IMR-90 (cell line): ENCODE results near the gene SFR1. TPM values are rescaled to one million over a fixed set of nuclear protein-coding genes. Genes with fewer than 3 reads are reported as not detected.

Experiments
- ATAC-seq: fragments of 200-7000 bp; cut with Tn5 transposase; 2 replicates; pipeline ENCODE4 v1.9.1; 2020; ENCODE audit warnings: low read depth, mild to moderate bottlenecking, moderate library complexity
- BruUV-seq: library from RNA; stranded (reverse); fragments of 400-500 nt; replicated peaks from 2 replicates; lab custom pipeline; 2021; lab: Mats Ljungman, UMichigan
- CTCF ChIA-PET: fragments of 300-600 bp; formaldehyde crosslinking; extraction: SDS; loops from one replicate; lab custom pipeline; 2021; ENCODE audit warnings: antibody characterized with exemption; lab: Yijun Ruan, JAX
- POLR2A ChIA-PET: fragments of 300-600 bp; sonication (Branson Sonifier 250); formaldehyde crosslinking; loops from one replicate; lab custom pipeline; 2022; ENCODE audit warnings: antibody characterized with exemption; ENCODE audit not compliant: unreplicated experiment; lab: Charles Lee
- DNase-seq: peaks from one replicate; pipeline ENCODE4 v3.0.0; 2013
- H2AFZ ChIP-seq: replicated peaks from 2 replicates; pipeline ENCODE3; 2013; ENCODE audit warnings: low read length, mild to moderate bottlenecking; ENCODE audit not compliant: poor library complexity
- H2AK5ac ChIP-seq: 2 replicates; pipeline ENCODE4 v1.6.1; 2013; ENCODE audit warnings: low read depth, low read length, inconsistent platforms
- H2AK9ac ChIP-seq: replicated peaks from 2 replicates; pipeline ENCODE3; 2013; ENCODE audit warnings: mild to moderate bottlenecking, low read depth, low read length, moderate library complexity; ENCODE audit not compliant: poor library complexity
- H2BK120ac ChIP-seq: 2 replicates; pipeline ENCODE4 v1.6.1; 2013; ENCODE audit warnings: low read depth, low read length, inconsistent platforms
- H2BK15ac ChIP-seq: 3 replicates; pipeline ENCODE4 v1.6.1; 2013; ENCODE audit warnings: low read depth, low read length, inconsistent platforms
- H2BK20ac ChIP-seq: 2 replicates; pipeline ENCODE4 v1.6.1; 2013; ENCODE audit warnings: low read depth, mild to moderate bottlenecking, inconsistent platforms, low read length, moderate library complexity
- H2BK5ac ChIP-seq: 2 replicates; pipeline ENCODE4 v1.6.1; 2013; ENCODE audit warnings: mild to moderate bottlenecking, low read depth, low read length, inconsistent platforms; ENCODE audit not compliant: poor library complexity, severe bottlenecking
- H3K14ac ChIP-seq: replicated peaks from 2 replicates; pipeline ENCODE4 v1.6.1; 2013; ENCODE audit warnings: low read depth, low read length, inconsistent platforms
- H3K18ac ChIP-seq: 2 replicates; pipeline ENCODE4 v1.6.1; 2013; ENCODE audit warnings: low read depth, low read length, control low read depth
- H3K23ac ChIP-seq: 2 replicates; pipeline ENCODE4 v1.6.1; 2013; ENCODE audit warnings: low read depth, low read length, inconsistent platforms
- H3K27ac ChIP-seq: 2 replicates; pipeline ENCODE4 v1.5.1; 2013; ENCODE audit warnings: mild to moderate bottlenecking, control low read depth, low read length; ENCODE audit not compliant: insufficient read depth
- H3K27me3 ChIP-seq: 2 replicates; pipeline ENCODE4 v1.6.1; 2013; ENCODE audit warnings: low read length; ENCODE audit not compliant: control insufficient read depth, insufficient read depth
- H3K36me3 ChIP-seq: 2 replicates; pipeline ENCODE4 v1.6.1; 2013; ENCODE audit warnings: low read length, mixed read lengths; ENCODE audit not compliant: control insufficient read depth, insufficient read depth
- H3K4ac ChIP-seq: 2 replicates; pipeline ENCODE4 v1.6.1; 2013; ENCODE audit warnings: low read depth, low read length, inconsistent platforms
- H3K4me1 ChIP-seq: 2 replicates; pipeline ENCODE4 v1.6.1; 2013; ENCODE audit warnings: low read length, mixed read lengths; ENCODE audit not compliant: control insufficient read depth, insufficient read depth
- H3K4me2 ChIP-seq: 2 replicates; pipeline ENCODE4 v1.6.1; 2013; ENCODE audit warnings: low read depth, mild to moderate bottlenecking, control low read depth, low read length, moderate library complexity
- H3K4me3 ChIP-seq: 2 replicates; pipeline ENCODE4 v1.5.1; 2013; ENCODE audit warnings: low read depth, mild to moderate bottlenecking, control low read depth, low read length, moderate library complexity; ENCODE audit not compliant: insufficient read depth
- H3K56ac ChIP-seq: 2 replicates; pipeline ENCODE4 v1.6.1; 2013; ENCODE audit warnings: low read length, inconsistent platforms; ENCODE audit not compliant: insufficient read depth; ENCODE audit errors: extremely low read depth
- H3K79me1 ChIP-seq, 2 experiments: 2 replicates each; pipeline ENCODE4 v1.6.1; 2013; ENCODE audit warnings: low read length in 2 of 2, inconsistent platforms in 1 of 2, low read depth in 1 of 2
- H3K9ac ChIP-seq: 2 replicates; pipeline ENCODE4 v1.6.1; 2013; ENCODE audit warnings: low read depth, low read length, control low read depth
- H3K9me1 ChIP-seq: 2 replicates; pipeline ENCODE4 v1.6.1; 2013; ENCODE audit warnings: low read length, inconsistent platforms; ENCODE audit not compliant: insufficient read depth
- H3K9me3 ChIP-seq: 2 replicates; pipeline ENCODE4 v1.6.1; 2013; ENCODE audit warnings: low read length; ENCODE audit not compliant: control insufficient read depth, insufficient read depth
- H4K20me1 ChIP-seq: 2 replicates; pipeline ENCODE4 v1.6.1; 2013; ENCODE audit warnings: low read length, inconsistent platforms; ENCODE audit not compliant: insufficient read depth
- H4K5ac ChIP-seq: 2 replicates; pipeline ENCODE4 v1.6.1; 2013; ENCODE audit warnings: mild to moderate bottlenecking, low read depth, low read length, control low read depth
- H4K8ac ChIP-seq, 2 experiments: 2 replicates each; pipeline ENCODE4 v1.6.1; 2013; ENCODE audit warnings: low read depth in 2 of 2, low read length in 2 of 2, control low read depth in 1 of 2, inconsistent platforms in 1 of 2
- H4K91ac ChIP-seq: 2 replicates; pipeline ENCODE4 v1.6.1; 2013; ENCODE audit warnings: low read depth, low read length, inconsistent platforms; ENCODE audit not compliant: insufficient read depth
- CEBPB ChIP-seq: IDR thresholded peaks from 2 replicates; pipeline ENCODE4 v1.6.1; 2012; ENCODE audit warnings: low read depth, low read length, improper control_type of control experiment
- CHD1 ChIP-seq: IDR thresholded peaks from 2 replicates; pipeline ENCODE4 v1.6.1; 2012; ENCODE audit warnings: low read depth, low read length, improper control_type of control experiment
- FOS ChIP-seq: fragments of 150-350 bp; IDR thresholded peaks from 2 replicates; pipeline ENCODE4 v1.6.1; 2016; ENCODE audit warnings: low read depth, low read length
- MAFK ChIP-seq: IDR thresholded peaks from 2 replicates; pipeline ENCODE4 v1.6.1; 2012; ENCODE audit warnings: low read depth, low read length, improper control_type of control experiment
- MAZ ChIP-seq: IDR thresholded peaks from 2 replicates; pipeline ENCODE4 v1.6.1; 2012; ENCODE audit warnings: low read depth, mild to moderate bottlenecking, low read length, improper control_type of control experiment, moderate library complexity, borderline replicate concordance
- NFE2L2 ChIP-seq: fragments of 150-350 bp; IDR thresholded peaks from 2 replicates; pipeline ENCODE4 v1.6.1; 2016; ENCODE audit warnings: low read depth, mild to moderate bottlenecking, low read length
- POLR2A ChIP-seq: IDR thresholded peaks from 2 replicates; pipeline ENCODE4 v1.6.1; 2012; ENCODE audit warnings: mild to moderate bottlenecking, low read depth, low read length
- RAD21 ChIP-seq: IDR thresholded peaks from 2 replicates; pipeline ENCODE4 v1.6.1; 2012; ENCODE audit warnings: low read length, improper control_type of control experiment
- RCOR1 ChIP-seq: IDR thresholded peaks from 2 replicates; pipeline ENCODE4 v1.6.1; 2012; ENCODE audit warnings: mild to moderate bottlenecking, low read length, improper control_type of control experiment; ENCODE audit not compliant: insufficient replicate concordance
- RFX5 ChIP-seq: IDR thresholded peaks from 2 replicates; pipeline ENCODE4 v1.8.0; 2012; ENCODE audit warnings: low read depth, mild to moderate bottlenecking, low read length, moderate library complexity
- SMC3 ChIP-seq: fragments of 150-350 bp; IDR thresholded peaks from 2 replicates; pipeline ENCODE4 v1.6.1; 2016; ENCODE audit warnings: low read depth, mild to moderate bottlenecking, antibody characterized with exemption, low read length, moderate library complexity
- WGBS, 2 experiments: methylation state at CpG; one replicate each; pipeline versions ENCODE4 v1.1.5 to v1.1.7; 2013; ENCODE audit warnings: missing lambda C conversion rate in 2 of 2; ENCODE audit not compliant: insufficient read length in 1 of 2; ENCODE audit errors: extremely low coverage in 2 of 2; 5-methylcytosine and 5-hydroxymethylcytosine counted together
- dilution Hi-C: fragments of 300-500 bp; cut with HindIII; formaldehyde crosslinking; loops from one replicate; pipeline ENCODE4 v1.14.3; 2018; ENCODE audit warnings: low sequenced_read_pairs; ENCODE audit not compliant: unreplicated experiment
- in situ Hi-C: fragments of 300-500 bp; cut with MboI; formaldehyde crosslinking; loops from 3 replicates; pipeline ENCODE4 v1.14.3; 2019; ENCODE audit warnings: low sequenced_read_pairs, inconsistent platforms, mixed read lengths
- intact Hi-C: fragments of 100-400 bp; cut with micrococcal nuclease; formaldehyde crosslinking; loops from 2 replicates; pipeline ENCODE4 v1.10.0; 2022
- polyA plus RNA-seq, 3 experiments: library from polyadenylated mRNA; depleted of rRNA; stranded (reverse); fragments of >200 nt; gene quantifications; 2 replicates each; pipeline ENCODE4 v1.2.3, GENCODE V29; 2012; ENCODE audit warnings: low replicate concordance in 1 of 3
- total RNA-seq: library from RNA; depleted of rRNA; stranded (reverse); fragments of >200 nt; gene quantifications from 2 replicates; pipeline ENCODE4 v1.2.3, GENCODE V29; 2012
- TF ChIP-seq, protein P1 (sequence below): fragments of 150-350 bp; IDR thresholded peaks from 2 replicates; pipeline ENCODE4 v1.6.1; 2017; ENCODE audit warnings: mild to moderate bottlenecking, antibody characterized with exemption, low read length, low read depth
- TF ChIP-seq, protein P2 (sequence below): fragments of 150-350 bp; IDR thresholded peaks from 2 replicates; pipeline ENCODE4 v1.6.1; 2016; ENCODE audit warnings: low read depth, mild to moderate bottlenecking, low read length, moderate library complexity, borderline replicate concordance
- TF ChIP-seq, protein P3 (sequence below): conservative IDR thresholded peaks from 2 replicates; pipeline ENCODE4 v1.5.1; 2012; ENCODE audit warnings: mild to moderate bottlenecking, low read depth, low read length, improper control_type of control experiment

Gene SFR1
- total and polyA plus RNA-seq, 2 of the 4 experiments (the other 2 are of a cell fraction) = 1.6 to 2.3 TPM

DNA sequence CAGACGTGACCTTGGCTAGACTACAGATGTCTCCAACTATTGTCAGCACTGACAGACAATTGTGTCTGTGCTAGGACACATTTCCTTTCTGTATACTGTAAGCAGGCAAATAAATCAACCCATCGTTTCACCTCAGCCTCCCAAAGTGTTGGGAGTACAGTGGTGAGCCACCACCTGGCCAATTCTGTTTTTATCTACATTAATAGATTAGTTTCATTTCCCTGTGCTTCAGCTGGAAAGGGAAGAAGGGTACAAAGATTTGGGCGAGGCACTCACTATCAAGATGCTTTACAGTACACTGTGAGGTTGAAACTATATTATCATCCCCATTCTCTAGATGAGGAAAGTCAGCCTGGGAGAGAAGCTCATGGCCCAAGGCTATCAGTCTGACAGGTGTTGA is 21.9 kb downstream of the SFR1 start:
- Histone ChIP-seq H3K36me3 (no peaks in the 10 kb centered on the region), H2AFZ (no peak overlapping the region), H3K27me3 (peaks cover 35% of the 10 kb centered on the region), H3K23ac (no peak overlapping the region), H4K5ac (no peak overlapping the region), H3K4me2 (no peak overlapping the region), H3K9me3 (no peaks in the 10 kb centered on the region), H3K56ac (no peak overlapping the region), H3K18ac (no peak overlapping the region), H2BK120ac (no peak overlapping the region), H2BK20ac (no peak overlapping the region), H3K9ac (no peak overlapping the region), H4K20me1 (no peaks in the 10 kb centered on the region), H3K27ac (no peak overlapping the region), H3K4me3 (no peak overlapping the region), H3K4ac (no peak overlapping the region), H2AK5ac (no peak overlapping the region), H4K8ac (no peak overlapping the region), H4K91ac (no peak overlapping the region), H3K9me1 (no peaks in the 10 kb centered on the region), H2AK9ac (no peak overlapping the region), H3K4me1 (no peaks in the 10 kb centered on the region), H3K79me1 (no peaks in the 10 kb centered on the region), H2BK5ac (no peak overlapping the region), H2BK15ac (no peak overlapping the region), H3K14ac (no peak overlapping the region)
- intact Hi-C loops (no loop called here), in situ Hi-C loops (no loop called here), dilution Hi-C loops (no loop called here)
- TF ChIP-seq MAZ (no peak), POLR2A (no peak), CHD1 (no peak), CEBPB (no peak), RCOR1 (no peak), MAFK (no peak), RFX5 (no peak), SMC3 (no peak), NFE2L2 (no peak), FOS (no peak), RAD21 (no peak)
- TF ChIP-seq, protein P1, sequence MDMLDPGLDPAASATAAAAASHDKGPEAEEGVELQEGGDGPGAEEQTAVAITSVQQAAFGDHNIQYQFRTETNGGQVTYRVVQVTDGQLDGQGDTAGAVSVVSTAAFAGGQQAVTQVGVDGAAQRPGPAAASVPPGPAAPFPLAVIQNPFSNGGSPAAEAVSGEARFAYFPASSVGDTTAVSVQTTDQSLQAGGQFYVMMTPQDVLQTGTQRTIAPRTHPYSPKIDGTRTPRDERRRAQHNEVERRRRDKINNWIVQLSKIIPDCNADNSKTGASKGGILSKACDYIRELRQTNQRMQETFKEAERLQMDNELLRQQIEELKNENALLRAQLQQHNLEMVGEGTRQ = no peak
- TF ChIP-seq, protein P2, sequence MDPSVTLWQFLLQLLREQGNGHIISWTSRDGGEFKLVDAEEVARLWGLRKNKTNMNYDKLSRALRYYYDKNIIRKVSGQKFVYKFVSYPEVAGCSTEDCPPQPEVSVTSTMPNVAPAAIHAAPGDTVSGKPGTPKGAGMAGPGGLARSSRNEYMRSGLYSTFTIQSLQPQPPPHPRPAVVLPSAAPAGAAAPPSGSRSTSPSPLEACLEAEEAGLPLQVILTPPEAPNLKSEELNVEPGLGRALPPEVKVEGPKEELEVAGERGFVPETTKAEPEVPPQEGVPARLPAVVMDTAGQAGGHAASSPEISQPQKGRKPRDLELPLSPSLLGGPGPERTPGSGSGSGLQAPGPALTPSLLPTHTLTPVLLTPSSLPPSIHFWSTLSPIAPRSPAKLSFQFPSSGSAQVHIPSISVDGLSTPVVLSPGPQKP = no peak
- TF ChIP-seq, protein P3, sequence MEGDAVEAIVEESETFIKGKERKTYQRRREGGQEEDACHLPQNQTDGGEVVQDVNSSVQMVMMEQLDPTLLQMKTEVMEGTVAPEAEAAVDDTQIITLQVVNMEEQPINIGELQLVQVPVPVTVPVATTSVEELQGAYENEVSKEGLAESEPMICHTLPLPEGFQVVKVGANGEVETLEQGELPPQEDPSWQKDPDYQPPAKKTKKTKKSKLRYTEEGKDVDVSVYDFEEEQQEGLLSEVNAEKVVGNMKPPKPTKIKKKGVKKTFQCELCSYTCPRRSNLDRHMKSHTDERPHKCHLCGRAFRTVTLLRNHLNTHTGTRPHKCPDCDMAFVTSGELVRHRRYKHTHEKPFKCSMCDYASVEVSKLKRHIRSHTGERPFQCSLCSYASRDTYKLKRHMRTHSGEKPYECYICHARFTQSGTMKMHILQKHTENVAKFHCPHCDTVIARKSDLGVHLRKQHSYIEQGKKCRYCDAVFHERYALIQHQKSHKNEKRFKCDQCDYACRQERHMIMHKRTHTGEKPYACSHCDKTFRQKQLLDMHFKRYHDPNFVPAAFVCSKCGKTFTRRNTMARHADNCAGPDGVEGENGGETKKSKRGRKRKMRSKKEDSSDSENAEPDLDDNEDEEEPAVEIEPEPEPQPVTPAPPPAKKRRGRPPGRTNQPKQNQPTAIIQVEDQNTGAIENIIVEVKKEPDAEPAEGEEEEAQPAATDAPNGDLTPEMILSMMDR = no peak
- DNase-seq (no peak), ATAC-seq (no peak)
- POLR2A ChIA-PET = no interaction called here
- no TSS peak for BruUV-seq
- no CpG with 5 or more reads among the region's 3 CpGs for WGBS, 2 experiments
- CTCF ChIA-PET = no interaction called here
